Motor neuron (in vitro differentiated cells): Measurements from ENCODE around the gene ZNF324. TPM values are rescaled to one million over a fixed set of nuclear protein-coding genes. Genes with fewer than 3 reads are reported as not detected.
"Not testable (repeated sequence)": the region's sequence is repeated elsewhere in the genome, so short reads cannot be mapped to it uniquely, and the experiment has no call there.

ENCODE experiments used
- ATAC-seq, 8 experiments: fragments of 200-7000 bp; cut with Tn5 transposase; replicated peaks in 6 of 8; 2 replicates each; pipeline ENCODE4 v1.8.0; 2021; ENCODE audit warnings: mild to moderate bottlenecking in 8 of 8, moderate library complexity in 8 of 8
- H3K27ac ChIP-seq, 2 donors: fragments of 250-450 bp; sonication (Bioruptor Pico); 2 replicates each; pipeline ENCODE4 v1.9.0; 2021; ENCODE audit warnings: antibody characterized with exemption in 2 of 2, mild to moderate bottlenecking in 2 of 2, moderate library complexity in 1 of 2
- H3K4me1 ChIP-seq, 2 donors: fragments of 250-450 bp; sonication (Bioruptor Pico); replicated peaks in 1 of 2; 2 replicates each; pipeline ENCODE4 v1.6.1; 2021; ENCODE audit warnings: antibody characterized with exemption in 2 of 2, mild to moderate bottlenecking in 2 of 2, moderate library complexity in 1 of 2
- H3K4me3 ChIP-seq, 5 donors: fragments of 250-450 bp; sonication (Bioruptor Pico); 2 replicates each; pipeline ENCODE4 v1.9.0; 2021; ENCODE audit warnings: antibody characterized with exemption in 5 of 5, mild to moderate bottlenecking in 5 of 5, moderate library complexity in 4 of 5
- WGBS, 10 experiments: fragments of 450-650 bp; shearing (Covaris generic); methylation state at CpG; one replicate each; pipeline ENCODE4 v1.0.0; 2022; 5-methylcytosine and 5-hydroxymethylcytosine counted together
- in situ Hi-C, 9 experiments: fragments of 400-800 bp; cut with MboI; loops; one replicate each; pipeline ENCODE4 v1.15.0; 2021; ENCODE audit warnings: low sequenced_read_pairs in 9 of 9, low pct_unique_long_range_greater_than_20kb in 2 of 9; ENCODE audit not compliant: unreplicated experiment in 9 of 9
- total RNA-seq, 8 experiments: library from RNA; unstranded; fragments of 300-600 nt; gene quantifications; 2 replicates each; pipeline versions ENCODE4 v1.2.3 to v1.2.4, GENCODE V29; 2022

Gene ZNF324
- total RNA-seq, 8 experiments from 2014 or later = 8.5 to 21.3 (median 17.2) TPM

DNA sequence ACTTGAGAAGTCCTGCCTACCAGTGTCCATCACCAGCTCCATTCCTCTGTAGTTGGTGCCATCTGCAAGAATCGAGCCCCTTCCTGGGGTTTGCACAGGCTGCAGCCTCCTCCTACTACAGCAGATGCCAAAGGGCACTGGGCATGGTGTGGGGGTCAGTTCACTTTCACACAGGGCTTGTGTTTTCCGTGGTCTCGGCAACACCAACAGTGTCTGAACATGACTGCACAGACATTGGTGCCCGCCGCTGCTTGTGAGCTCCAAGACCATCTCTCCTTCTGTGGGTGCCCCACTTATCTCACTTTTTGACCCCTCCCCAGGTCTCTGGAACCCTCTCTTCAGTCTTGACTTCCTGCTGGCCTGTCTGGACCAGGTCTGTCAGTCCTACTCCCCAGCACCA, 24.5 kb downstream of the ZNF324 start:
- Histone ChIP-seq H3K4me1 (no peaks in the 10 kb centered on the region), H3K27ac (no peak overlapping the region), H3K4me3 (no peak overlapping the region)
- no peak for ATAC-seq
- in situ Hi-C loops = no loop called here
- 60 to 100% (median 80%) methylated on average over 1 to 5 of the region's 5 CpGs; no CpG with 5 or more reads in 3 of the 10 experiments for WGBS, 10 experiments

DNA sequence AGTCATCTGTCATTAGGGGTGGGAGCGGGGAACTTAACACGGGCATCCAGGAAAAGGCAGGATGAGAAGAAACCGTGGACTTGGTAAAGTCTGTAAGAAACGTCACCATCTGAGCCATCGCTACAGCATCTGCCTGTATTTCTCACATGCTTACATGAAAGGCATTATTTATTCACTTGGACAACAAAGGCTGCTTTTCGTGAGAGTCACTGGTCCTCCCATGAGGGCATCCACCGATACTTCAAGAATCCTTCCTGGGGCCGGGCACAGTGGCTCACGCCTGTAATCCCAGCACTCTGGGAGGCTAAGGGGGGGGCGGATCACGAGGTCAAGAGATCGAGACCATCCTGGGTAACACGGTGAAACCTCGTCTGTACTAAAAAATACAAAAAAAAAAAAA, 25.4 kb downstream of the ZNF324 start:
- H3K4me1 ChIP-seq = no peaks in the 10 kb centered on the region
- H3K4me3 ChIP-seq = no peak overlapping the region
- no peak overlapping the region for H3K27ac ChIP-seq
- in situ Hi-C loops = no loop called here
- 71 to 96% (median 83%) methylated on average over 2 to 7 of the region's 14 CpGs; no CpG with 5 or more reads in 2 of the 10 experiments for WGBS, 10 experiments
- no peak for ATAC-seq

DNA sequence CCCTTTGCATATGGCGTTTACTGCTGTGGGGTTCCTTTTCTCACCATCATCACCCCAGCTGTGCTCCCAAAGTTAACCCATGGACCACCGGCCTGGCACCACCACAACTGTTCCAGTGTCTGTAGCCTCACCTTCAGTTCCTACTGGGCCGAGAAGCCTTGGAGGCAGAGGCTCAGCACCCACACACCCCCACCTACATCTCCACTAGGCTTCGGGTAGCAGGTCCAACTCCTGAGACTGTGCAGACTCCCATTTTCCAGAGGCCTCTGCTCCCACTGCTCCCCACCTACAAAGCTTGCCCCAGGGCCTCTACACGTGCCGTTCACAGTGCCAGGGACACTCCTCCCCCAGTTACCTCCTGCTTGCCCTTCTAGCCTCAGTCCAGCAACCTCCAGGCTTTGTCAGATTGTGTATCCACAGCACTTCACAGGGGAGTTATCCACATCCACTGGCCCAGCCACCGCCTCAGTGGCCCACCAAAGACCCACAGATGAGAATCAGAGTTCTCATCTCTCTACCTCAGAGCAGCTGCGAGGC, 30.8 kb downstream of the ZNF324 start:
- peaks cover 13 to 17% of the 10 kb centered on the region in 2 donors for H3K4me1 ChIP-seq
- ATAC-seq = no peak
- WGBS, 10 experiments = 71 to 100% (median 88%) methylated on average over 1 to 4 of the region's 8 CpGs; no CpG with 5 or more reads in 7 of the 10 experiments
- in situ Hi-C loops = no loop called here
- H3K27ac ChIP-seq = no peak overlapping the region
- H3K4me3 ChIP-seq = no peak overlapping the region

DNA sequence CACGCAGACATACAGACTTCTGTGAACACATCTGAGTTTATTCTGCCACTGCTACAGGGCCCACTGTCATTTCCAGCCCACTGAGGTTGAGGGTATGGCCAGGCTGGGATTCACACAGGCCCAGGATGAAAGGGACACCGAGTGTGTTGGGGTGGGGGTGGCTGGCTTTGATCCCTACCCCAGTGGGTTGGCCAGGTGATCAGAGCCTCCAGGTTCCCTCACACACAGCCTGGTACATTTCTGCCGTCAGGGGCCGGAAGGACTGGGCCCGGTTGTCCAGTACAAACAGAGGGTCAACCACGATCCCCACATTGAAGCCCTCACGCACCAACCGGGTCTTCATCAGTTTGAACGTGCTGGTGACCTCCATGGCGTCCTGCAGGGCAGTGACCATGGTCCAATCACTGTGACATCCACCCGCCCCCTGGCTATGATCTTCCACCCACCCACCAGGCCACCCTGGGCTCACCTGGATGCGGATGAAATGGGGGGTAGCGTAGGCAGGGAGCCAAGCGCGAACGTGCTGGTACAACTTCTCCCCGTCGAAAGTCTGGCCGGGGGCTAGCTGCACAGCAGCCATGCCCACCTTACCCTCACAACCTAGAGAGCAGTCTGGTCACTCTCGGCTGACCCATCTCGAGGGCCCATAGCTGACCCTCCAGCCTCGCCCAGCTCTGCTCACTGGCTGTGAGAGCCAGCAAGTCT, 31.6 kb downstream of the ZNF324 start:
- WGBS, 10 experiments = 0 to 100% (median 49%) methylated on average over 1 to 4 of the region's 22 CpGs; no CpG with 5 or more reads in 4 of the 10 experiments
- Histone ChIP-seq H3K27ac (no peak overlapping the region), H3K4me1 (peaks cover 13 to 17% of the 10 kb centered on the region in 2 donors), H3K4me3 (peak overlapping the region; percentile 46 to 58 (median 55))
- peak in 1 of 8 experiments; percentile 6 for ATAC-seq
- in situ Hi-C loops = no loop called here

DNA sequence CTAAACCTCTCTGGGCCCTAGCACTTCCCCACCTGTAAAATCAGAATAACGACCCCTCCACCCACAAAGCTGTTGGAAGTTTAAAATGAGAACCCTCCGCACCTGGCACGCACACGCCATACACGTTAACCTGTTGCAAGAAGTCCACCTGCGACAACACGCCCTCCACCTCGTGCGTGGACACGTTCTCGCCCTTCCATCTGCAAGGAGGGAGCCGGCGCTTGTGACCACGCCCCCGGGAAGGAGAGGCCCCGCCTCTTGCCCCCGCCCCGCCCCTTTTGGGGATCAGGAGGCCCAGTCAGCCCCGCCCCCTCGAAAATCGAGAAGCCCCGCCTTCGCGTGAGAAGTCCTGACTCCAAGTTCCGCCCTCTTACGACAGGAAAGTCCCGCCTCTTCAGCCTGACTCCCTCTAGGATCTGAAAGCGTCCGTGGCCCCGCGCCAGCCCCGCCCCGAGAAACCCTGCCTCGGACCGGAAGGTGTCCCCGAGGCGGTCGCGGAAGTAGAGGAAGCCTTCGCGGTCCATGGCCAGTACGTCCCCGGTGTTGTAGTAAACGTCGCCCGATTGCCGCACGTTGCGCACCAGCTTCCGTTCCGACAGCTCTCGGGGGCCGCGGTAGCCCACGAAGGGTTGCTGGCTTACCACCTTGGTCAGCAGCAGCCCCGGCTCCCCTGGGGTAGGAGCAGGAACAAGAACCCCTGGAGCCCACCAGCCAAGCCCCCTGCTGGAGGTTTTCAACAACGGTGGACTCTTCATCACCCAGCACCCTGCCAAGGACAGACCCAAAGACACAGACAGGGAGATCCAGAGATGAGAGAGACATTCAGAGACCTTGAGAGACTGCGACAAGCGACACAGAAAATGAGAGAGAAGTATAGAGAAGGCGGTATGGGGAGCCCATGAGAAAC, 32.4 kb downstream of the ZNF324 start:
- in situ Hi-C loops = no loop called here
- peak; percentile 98 to 99 (median 98) for ATAC-seq
- Histone ChIP-seq H3K4me3 (peak overlapping the region; percentile 46 to 58 (median 55)), H3K27ac (peak overlapping the region; percentile 86), H3K4me1 (peaks cover 13 to 17% of the 10 kb centered on the region in 2 donors)
- 0 to 28% (median 5%) methylated on average over 1 to 13 of the region's 60 CpGs; no CpG with 5 or more reads in 2 of the 10 experiments for WGBS, 10 experiments

DNA sequence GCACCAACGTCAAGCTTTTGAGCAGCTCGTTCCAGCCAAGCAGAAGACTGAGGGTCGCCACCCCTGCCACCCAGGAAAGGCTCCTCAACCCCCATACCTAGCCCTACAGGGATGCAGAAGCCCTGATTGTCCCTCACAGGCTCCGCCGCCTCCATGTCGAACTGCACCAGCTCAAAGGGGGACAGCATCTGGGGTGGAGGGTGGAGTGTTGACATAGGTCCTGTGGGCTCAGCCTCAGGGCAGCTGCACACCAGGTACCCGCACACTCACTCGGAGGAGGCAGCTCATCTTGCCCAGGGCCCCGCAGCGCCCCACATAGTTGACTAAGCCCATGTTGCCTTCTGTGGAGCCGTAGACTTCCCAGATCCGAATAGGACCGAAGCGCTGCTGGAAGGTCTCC, 33.4 kb downstream of the ZNF324 start:
- H3K4me3 ChIP-seq = peak overlapping the region; percentile 46 to 58 (median 55)
- in situ Hi-C loops = no loop called here
- WGBS, 10 experiments = 46 to 100% (median 85%) methylated on average over 2 to 4 of the region's 14 CpGs; no CpG with 5 or more reads in 6 of the 10 experiments
- peak overlapping the region; percentile 86 for H3K27ac ChIP-seq
- no peak for ATAC-seq
- H3K4me1 ChIP-seq = peaks cover 13 to 17% of the 10 kb centered on the region in 2 donors

DNA sequence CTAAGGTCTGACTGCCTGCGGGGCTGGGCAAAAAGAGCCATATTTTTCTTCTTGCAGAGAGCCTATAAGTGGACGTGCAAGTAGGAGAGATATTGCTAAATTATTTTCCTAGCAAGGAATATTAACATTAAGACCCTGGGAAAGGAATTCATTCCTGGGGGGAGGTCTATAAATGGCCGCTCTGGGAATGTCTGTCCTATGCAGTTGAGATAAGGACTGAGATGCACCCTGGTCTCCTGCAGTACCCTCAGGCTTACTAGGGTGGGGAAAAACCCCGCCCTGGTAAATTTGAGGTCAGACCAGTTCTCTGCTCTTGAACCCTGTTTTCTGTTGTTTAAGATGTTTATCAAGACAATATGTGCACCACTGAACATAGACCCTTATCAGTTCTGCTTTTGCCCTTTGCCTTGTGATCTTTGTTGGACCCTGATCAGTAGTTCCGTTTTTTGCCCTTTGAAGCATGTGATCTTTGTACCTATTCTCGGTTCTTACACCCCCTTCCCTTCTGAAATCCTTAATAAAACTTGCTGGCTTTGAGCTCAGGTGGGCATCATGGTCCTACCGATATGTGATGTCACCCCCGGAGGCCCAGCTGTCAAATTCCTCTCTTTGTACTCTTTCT, 40.8 kb downstream of the ZNF324 start:
- H3K4me3 ChIP-seq, H3K27ac ChIP-seq, H3K4me1 ChIP-seq, in situ Hi-C loops, ATAC-seq: not testable (repeated sequence)
- 64 to 100% (median 85%) methylated on average over 1 to 6 of the region's 8 CpGs for WGBS, 10 experiments

DNA sequence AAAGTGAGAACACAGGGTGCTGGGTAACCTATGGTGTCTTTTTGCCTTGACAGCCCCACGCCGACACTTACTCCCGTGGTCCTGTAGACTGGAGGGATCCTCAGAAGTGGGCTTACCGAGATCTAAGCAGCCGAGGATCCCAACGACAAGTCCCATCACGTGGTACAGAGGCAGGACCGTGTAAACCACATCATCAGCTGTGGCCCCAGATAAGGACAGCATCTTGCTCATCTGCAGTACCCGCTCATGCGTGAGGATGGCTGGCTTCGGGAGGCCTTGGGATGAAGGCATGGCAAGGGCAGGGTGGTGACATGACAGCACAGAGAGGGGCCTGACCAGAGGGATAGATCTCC, 42.8 kb downstream of the ZNF324 start:
- no peak overlapping the region for H3K4me3 ChIP-seq
- ATAC-seq = no peak

DNA sequence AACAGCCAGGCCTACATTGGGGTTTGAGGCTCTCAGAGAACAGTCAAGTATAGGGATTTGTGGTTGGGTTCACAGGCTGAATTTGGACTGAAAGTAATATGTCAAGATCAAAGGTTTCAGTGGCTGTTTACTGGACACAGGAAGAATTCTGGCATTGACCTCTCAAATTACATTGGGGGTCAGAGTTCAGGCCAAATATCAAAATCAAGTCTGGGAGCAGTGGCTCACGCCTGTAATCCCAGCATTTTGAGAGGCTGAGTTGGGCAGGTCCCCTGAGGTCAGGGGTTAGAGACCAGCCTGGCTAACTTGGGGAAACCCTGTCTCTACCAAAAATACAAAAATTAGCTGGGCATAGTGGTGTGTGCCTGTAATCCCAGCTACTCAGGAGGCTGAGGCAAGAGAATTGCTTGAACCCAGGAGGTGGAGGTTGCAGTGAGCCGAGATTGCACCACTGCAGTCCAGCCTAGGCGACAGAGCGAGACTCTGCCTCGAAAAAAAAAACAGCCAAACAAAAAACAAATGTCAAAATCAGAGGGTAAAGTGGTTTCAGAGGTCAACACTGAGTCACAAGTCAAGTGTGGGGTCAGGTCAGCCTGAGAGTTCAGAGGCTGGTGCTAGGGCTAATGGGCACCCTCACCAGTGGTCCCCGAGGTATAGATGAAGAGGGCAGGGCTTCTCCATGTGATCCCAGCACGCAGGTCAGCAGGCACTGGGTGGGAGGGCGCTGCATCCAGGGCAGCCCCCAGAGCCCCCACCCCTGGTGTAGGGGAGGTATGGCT, 43.4 kb downstream of the ZNF324 start:
- 64 to 100% (median 79%) methylated on average over 1 to 5 of the region's 8 CpGs; no CpG with 5 or more reads in 4 of the 10 experiments for WGBS, 10 experiments
- no peak for ATAC-seq
- in situ Hi-C loops = no loop called here

More for the DNA sequence above, 42.8 kb downstream of the ZNF324 start:
- no peak overlapping the region for H3K27ac ChIP-seq
- in situ Hi-C loops = no loop called here
- 60 to 100% (median 86%) methylated on average over 1 to 2 of the region's 11 CpGs; no CpG with 5 or more reads in 7 of the 10 experiments for WGBS, 10 experiments
- H3K4me1 ChIP-seq = peaks cover 4 to 8% of the 10 kb centered on the region in 2 donors

DNA sequence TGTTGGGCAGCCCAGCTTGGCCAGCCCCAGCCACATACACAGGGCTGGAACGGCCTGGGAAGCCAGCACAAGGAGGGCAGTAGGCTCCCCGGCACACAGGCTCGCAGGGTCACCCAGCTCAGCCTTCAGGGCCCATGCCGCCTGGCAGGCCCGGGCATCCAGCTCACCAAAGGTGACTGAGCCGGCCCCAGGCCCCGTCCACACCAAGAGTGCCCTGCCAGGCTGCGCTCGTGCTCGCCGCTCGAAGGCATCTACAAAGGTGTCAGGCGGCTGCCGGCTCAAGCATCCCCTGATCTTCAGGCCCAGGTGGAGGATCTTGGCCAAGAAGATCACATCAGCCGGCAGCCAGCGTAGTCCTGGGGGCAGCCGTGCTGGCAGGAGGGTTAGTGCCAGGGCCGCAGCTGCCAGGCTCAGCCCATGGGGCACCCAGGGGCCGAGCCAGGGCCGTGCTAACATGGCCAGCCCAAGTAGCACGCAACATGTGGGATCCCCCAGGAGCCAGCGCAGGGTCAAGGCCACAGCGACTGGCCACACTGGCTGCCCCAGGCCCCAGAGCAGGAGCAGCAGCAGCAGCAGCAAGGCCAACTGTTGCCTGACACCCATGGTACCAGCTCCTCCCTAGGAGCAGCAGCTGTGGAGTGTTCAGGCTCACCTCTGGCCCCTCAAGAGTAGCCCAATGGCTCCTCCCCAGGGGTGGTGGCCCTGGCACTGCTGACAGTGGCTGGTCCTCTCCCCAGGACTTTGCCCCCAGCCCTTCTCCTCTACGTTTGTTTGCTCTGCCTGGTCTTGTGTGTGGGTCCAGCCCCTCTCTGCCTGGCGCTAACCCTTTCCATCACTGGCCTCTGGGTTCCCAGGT, 44.7 kb downstream of the ZNF324 start, which contains the start of gene SLC27A5:
SLC27A5 (minus strand) TSS at position 640 of the 856 bp plus-strand sequence; CDS start at position 603, 37 bp downstream.
- 67 to 100% methylated on average over 1 to 3 of the region's 25 CpGs; no CpG with 5 or more reads in 8 of the 10 experiments for WGBS, 10 experiments
- H3K4me1 ChIP-seq = peaks cover 4 to 8% of the 10 kb centered on the region in 2 donors
- no peak within 1 kb of the TSS for H3K27ac ChIP-seq
- no peak within 1 kb of the TSS for H3K4me3 ChIP-seq
- in situ Hi-C loops = no loop called here
- no peak for ATAC-seq

More for the DNA sequence above, 43.4 kb downstream of the ZNF324 start:
- peaks cover 4 to 8% of the 10 kb centered on the region in 2 donors for H3K4me1 ChIP-seq
- no peak overlapping the region for H3K27ac ChIP-seq
- H3K4me3 ChIP-seq = no peak overlapping the region

DNA sequence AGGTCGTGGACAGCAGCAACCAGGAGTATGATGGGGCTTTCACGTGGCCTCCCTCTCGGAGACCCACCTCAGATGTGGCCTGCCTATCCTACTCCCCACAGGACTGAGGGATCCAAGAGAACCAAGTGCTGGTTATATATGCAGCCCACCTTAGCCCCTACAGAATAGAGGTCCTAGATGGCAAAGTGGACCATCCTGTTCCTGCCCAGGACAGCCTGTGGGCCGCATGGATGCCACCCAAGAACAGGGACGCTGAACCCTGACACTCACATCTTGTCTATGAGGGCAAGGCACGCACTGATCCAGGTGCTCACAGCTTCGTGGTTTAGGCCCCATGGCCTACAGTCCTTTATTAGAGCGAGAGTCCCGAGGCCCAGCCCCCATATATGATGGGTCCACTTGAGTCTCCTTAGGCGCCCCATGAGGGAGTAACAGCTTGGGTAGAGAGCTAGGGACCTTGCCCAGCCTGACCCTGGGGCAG, 46.4 kb downstream of the ZNF324 start:
- 96 to 100% (median 100%) methylated on average over 1 to 5 of the region's 10 CpGs; no CpG with 5 or more reads in 7 of the 10 experiments for WGBS, 10 experiments
- Histone ChIP-seq H3K4me3 (no peak overlapping the region), H3K4me1 (peaks cover 7 to 15% of the 10 kb centered on the region in 2 donors), H3K27ac (peak overlapping the region; percentile 61 to 72)
- peak in 2 of 8 experiments; percentile 1 for ATAC-seq
- in situ Hi-C loops = no loop called here
